Measurements from ENCODE around the gene RPL21.
"Not testable (repeated sequence)": the region's sequence is repeated elsewhere in the genome, so short reads cannot be mapped to it uniquely, and the experiment has no call there.

Gene RPL21

DNA sequence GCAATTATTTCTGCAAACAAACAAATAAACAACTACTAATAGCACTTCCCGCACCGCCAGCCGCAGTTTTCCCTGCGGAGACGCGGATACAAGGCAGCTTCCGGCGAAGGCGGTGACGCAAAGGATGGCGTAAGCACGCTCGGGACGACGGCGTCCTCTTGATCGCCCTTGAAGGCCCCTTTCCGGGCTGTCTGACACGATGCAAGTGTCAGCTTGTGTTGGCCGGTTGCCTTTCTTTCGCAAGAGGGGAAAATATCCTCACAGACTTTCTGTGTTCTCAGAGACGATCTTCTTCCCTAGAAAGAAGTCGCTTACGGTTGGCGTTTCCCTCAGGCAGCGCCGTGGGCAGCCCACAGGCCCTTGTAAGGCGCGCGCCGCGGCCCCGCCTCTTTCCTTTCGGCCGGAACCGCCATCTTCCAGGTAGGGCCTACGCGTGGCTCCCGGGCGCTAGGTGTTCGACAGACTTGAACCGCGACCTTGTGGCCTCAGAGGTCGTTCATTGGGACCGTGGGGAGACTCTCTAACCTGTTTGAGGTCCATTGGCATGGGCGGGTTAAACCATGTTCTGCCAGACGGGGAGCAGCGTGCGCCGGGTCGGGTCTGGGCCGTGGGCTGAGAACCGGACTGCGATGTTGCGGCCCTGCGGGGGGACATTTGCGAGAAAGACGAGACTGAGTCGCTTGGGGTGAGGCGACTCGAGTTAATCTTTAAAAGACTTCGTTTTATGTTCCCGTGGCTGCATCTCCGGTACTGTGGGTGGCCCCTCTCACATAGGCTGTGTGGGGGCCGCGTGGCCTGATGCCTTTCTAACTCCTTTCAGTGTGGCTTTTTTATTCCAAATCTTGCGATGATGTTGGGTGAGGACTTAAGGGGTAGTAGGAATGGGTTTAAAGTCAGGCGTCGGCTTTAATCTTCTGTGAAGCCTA is at the start of gene RPL21:
Gene RPL21, plus strand, starts transcription at position 393 of the 926 bp plus-strand sequence. CDS start 2,219 bp downstream, outside the sequence.
- DNase-seq (ENCODE audit: low read depth in 2 of 2, low spot score in 1 of 2) = peak; percentile 75 to 84

DNA sequence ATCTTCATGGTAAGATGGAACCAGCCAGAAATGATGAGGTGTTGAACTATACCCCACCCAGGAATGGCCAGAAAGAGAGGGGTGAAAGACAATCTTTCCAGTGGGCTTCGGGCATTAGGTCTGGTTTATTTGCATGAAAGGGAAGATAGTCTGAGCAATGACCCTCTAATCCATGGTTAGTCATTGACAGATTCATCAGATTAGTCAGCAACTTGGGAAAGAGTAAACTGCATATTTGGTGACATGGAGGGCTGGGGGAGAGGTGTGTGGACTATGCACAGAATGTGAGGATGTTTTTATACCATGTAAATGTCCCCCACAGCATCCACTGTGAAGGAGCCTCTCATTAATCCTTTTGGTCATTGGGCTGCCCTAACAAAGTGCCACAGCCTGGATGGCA is 49.7 kb upstream of the RPL21 start:
- no peak for DNase-seq (ENCODE audit: low read depth in 2 of 2, low spot score in 1 of 2)

DNA sequence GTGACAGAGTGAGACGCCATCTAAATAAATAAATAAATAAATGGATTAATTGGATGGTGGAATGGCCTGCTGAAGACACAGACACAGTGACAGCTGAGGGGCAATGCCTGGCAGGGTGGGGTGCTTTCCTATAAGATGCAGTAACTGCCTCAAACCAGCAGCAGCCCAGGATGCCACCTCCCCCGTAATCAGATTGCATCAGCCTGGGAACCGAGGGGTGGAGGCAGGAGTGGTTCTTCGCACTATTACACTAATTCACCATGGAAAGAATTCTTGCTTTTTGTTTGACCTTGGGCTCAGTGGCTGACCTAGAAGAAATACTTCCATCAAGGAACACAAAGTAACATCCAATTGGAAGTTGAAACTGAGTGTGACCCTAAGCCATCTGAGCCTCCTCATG is 48.2 kb upstream of the RPL21 start:
- DNase-seq (ENCODE audit: low read depth in 2 of 2, low spot score in 1 of 2) = no peak

DNA sequence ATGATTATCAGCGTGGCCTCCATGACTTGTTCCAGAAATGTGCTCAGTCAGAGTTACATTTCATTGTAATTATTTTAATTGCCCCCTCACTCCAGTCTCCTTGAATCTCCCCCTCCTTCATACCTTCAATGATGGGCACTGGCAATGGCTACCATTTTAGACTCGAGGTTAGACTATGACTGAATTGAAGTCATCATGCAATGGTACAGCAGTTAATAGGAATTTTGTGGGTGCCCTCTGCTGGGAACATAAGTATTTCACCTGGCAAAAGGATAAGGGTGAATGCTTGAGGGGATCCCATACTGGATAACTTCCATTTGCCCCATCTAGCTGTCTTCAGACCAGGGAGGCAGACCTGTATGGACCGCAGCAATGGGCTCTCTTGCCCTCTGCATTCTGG is 47.5 kb upstream of the RPL21 start:
- no peak for DNase-seq (ENCODE audit: low read depth in 2 of 2, low spot score in 1 of 2)

- DNase-seq (ENCODE audit: low read depth in 2 of 2, low spot score in 1 of 2) = no peak
Measured at GRCh38 chr13:27208514-27208913, 42.8 kb upstream of the RPL21 start.

GRCh38 chr13:27211271-27211670 is 40.1 kb upstream of the RPL21 start:
- no peak for DNase-seq (ENCODE audit: low read depth in 2 of 2, low spot score in 1 of 2)

DNA sequence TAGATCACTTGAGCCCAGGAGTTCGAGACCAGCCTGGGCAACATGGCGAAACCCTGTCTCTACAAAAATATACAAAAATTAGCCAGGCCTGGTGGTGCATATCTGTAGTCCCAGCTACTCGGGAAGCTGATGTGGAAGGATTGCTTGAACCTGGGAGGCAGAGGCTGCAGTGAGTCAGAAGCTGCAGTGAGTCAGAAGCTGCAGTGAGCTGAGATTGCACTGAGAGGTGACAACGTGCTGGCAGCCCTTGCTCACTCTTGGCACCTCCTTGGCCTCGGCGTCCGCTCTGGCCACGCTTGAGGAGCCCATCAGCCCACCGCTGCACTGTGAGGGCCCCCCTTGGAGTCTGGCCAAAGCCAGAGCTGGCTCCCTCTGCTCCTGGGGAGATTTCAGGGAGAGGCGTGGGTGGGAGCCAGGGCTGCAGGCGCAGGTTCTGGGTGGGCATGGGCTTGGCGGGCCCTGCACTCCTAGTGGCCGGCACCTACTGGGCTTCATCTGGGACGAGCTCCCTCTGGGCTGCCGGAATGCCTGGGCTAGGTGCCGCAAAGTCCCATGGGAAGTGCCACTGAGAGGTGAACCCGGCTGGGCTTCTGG is 39.5 kb upstream of the RPL21 start:
- no peak for DNase-seq (ENCODE audit: low read depth in 2 of 2, low spot score in 1 of 2)

- not testable (repeated sequence) for DNase-seq (ENCODE audit: low read depth in 2 of 2, low spot score in 1 of 2)
Measured at GRCh38 chr13:27213386-27213785, 38.0 kb upstream of the RPL21 start.

DNA sequence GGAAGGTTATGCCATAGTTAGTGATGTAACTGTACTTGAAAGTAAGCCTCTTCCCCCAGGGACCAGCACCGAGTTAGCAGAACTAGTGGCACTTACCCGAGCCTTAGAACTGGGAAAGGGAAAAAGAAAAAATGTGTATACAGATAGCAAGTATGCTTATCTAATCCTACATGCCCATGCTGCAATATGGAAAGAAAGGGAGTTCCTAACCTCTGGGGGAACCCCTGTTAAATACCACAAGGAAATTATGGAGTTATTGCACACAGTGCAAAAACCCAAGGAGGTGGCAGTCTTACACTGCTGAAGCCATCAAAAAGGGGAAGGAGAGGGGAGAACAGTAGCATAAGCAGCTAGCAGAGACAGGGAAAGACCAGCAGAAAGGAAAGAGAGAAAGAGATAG is 33.6 kb upstream of the RPL21 start:
- DNase-seq (ENCODE audit: low read depth in 2 of 2, low spot score in 1 of 2) = not testable (repeated sequence)

GRCh38 chr13:27218861-27219260 is 32.5 kb upstream of the RPL21 start:
- DNase-seq (ENCODE audit: low read depth in 2 of 2, low spot score in 1 of 2) = not testable (repeated sequence)

DNA sequence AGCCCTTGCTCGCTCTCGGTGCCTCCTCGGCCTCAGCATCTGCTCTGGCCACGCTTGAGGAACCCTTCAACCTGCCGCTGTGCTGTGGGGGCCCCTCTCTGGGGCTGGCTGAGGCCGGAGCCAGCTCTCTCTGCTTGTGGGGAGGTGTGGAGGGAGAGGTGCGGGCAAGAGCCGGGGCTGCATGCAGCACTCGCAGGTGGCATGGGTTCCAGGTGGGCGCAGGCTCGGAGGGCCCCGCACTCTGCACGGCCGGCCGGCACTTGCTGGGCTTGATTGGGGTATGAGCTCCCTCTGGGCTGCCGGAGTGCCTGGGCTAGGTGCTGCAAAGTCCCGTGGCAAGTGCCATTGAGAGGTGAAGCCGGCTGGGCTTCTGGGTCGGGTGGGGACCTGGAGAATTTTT is 31.7 kb upstream of the RPL21 start:
- no peak for DNase-seq (ENCODE audit: low read depth in 2 of 2, low spot score in 1 of 2)

DNA sequence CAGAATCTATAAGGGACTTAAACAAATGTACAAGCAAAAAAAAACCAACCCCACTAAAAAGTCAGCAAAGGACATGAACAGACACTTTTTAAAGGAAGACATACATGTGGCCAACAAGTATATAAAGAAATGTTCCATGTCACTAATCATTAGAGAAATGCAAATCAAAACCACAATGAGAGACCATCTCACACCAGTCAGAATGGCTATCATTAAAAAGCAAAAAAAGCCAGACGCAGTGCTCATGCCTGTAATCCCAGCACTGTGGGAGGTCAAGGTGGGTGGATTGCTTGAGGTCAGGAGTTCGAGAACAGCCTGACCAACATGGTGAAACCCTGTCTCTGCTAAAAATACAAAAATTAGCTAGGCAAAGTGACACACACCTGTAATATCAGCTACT is 29.3 kb upstream of the RPL21 start:
- not testable (repeated sequence) for DNase-seq (ENCODE audit: low read depth in 2 of 2, low spot score in 1 of 2)

- DNase-seq (ENCODE audit: low read depth in 2 of 2, low spot score in 1 of 2) = no peak
Measured at GRCh38 chr13:27226991-27227390, 24.4 kb upstream of the RPL21 start.

DNA sequence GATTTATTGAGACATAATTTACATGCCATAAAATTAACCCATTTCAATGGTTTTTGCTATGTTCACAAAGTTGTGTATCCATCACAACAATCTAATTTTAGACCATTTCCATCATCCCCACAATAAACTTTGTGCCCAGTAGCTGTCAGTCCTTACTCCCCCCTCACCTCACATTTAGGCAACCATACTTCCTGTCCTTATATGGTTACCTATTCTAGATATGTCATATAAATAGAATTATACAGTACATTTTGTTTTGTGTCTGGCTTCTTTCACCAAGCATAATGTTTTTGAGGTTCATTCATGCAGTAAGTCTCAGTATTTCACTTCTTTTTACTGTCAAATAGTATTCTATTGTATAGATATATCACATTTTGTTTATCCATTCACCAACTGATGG is 23.2 kb upstream of the RPL21 start:
- no peak for DNase-seq (ENCODE audit: low read depth in 2 of 2, low spot score in 1 of 2)

GRCh38 chr13:27229642-27230041 is 21.7 kb upstream of the RPL21 start:
- no peak for DNase-seq (ENCODE audit: low read depth in 2 of 2, low spot score in 1 of 2)

DNA sequence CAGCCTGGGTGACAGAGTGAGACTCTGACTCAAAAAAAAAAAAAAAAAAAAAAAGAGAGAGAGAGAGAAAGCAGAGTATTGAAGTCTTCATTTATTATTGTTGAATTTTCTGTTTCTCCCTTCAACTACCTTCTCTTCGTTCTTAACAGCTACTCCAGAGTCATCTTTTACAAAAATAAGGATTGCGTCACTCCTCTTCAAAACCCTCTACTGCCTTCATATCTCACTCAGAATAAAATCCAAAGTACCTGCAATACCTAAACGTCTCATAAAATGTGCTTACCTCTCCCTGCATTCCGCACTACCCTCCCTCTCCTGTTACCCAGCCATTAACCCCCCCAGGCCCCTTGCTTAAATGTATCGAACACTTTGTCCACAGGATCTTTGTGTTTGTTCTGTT is 17.4 kb upstream of the RPL21 start:
- DNase-seq (ENCODE audit: low read depth in 2 of 2, low spot score in 1 of 2) = no peak

DNA sequence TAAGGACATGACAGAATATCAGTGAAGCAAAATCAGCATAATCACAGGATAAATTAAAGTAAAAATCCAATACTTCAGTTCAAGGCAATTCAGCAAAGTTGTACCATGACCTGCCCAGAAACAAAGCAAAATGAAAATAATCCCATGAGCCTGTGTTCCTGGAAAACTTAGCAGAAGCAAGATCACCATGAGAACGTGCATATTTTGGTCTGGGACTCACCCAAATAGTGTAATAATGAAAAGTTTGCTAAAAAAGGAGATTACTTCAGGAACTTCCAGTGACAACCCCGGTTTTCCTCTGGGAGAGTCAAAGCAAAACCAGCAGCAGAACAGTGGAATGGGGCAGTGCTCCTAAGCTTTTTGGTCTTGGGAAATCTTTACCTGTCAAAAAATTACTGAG is 14.9 kb upstream of the RPL21 start:
- no peak for DNase-seq (ENCODE audit: low read depth in 2 of 2, low spot score in 1 of 2)

DNA sequence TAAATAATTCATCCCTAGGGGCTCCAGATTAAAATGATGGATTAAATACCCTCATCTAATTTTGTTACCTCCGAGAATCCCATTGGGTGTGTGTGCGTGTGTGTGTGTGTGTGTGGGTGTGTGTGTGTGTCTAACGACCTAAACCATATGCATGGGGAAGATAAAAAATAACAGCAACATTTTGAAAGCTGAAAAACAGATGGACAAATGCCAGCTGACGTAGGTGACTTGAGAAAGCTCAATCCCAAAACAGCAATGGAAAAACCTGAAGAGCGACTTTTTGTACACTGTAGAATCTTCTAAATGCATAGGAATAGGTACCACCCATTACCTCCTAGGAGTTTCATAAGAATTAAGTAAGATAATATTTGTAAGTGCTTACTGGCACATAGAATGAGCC is 8.7 kb upstream of the RPL21 start:
- no peak for DNase-seq (ENCODE audit: low read depth in 2 of 2, low spot score in 1 of 2)

- no peak for DNase-seq (ENCODE audit: low read depth in 2 of 2, low spot score in 1 of 2)
Measured at GRCh38 chr13:27245610-27246009, 5.7 kb upstream of the RPL21 start.

DNA sequence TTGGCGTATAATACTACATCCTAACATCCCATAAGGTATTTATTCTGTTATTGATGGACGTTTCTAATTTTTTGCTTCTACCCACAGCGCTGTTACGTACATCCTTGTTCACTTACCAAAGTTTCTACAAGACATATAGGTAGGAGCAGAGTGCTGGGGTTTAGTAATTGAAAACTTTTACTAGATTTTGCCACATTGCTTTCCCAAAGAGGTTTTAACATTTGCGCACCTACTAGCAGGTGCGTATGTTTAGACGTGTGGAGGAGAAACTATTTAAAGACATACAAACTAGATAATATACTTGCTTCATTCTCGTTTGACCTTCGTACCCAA is 559 bp upstream of the RPL21 start:
- no peak for DNase-seq (ENCODE audit: low read depth in 2 of 2, low spot score in 1 of 2)

- no peak for DNase-seq (ENCODE audit: low read depth in 2 of 2, low spot score in 1 of 2)
Measured at GRCh38 chr13:27252467-27252866, 1.1 kb downstream of the RPL21 start.

- no peak for DNase-seq (ENCODE audit: low read depth in 2 of 2, low spot score in 1 of 2)
Measured at GRCh38 chr13:27257233-27257568, 5.8 kb downstream of the RPL21 start.
